Heart left ventricle (tissue), 16 donors: ENCODE results near the gene SMARCD2. TPM values are rescaled to one million over a fixed set of nuclear protein-coding genes. Genes with fewer than 3 reads are reported as not detected.
"Not testable (repeated sequence)": the region's sequence is repeated elsewhere in the genome, so short reads cannot be mapped to it uniquely, and the experiment has no call there.

Experiments used
- ATAC-seq, 4 donors: fragments of 200-7000 bp; cut with Tn5 transposase; one replicate each; pipeline ENCODE4 v1.9.1; 2020 to 2022; ENCODE audit warnings: moderate library complexity in 4 of 4, mild to moderate bottlenecking in 3 of 4, moderate number of reproducible peaks in 1 of 4
- DNase-seq, 5 donors: peaks; one replicate each; pipeline ENCODE4 v3.0.0-alpha.2; 2020
- H3K27ac ChIP-seq, 12 donors: fragments of 200-600 bp; sonication (generic) in 4 of 12; one replicate each; pipeline versions ENCODE4 v1.5.0 to v1.8.0; 2016 to 2022; ENCODE audit warnings: mild to moderate bottlenecking in 2 of 12
- H3K27me3 ChIP-seq, 9 donors: fragments of 200-600 bp; sonication (generic) in 2 of 9; one replicate each; pipeline versions ENCODE4 v1.5.1 to v1.8.0; 2016 to 2022; ENCODE audit warnings: mild to moderate bottlenecking in 3 of 9
- H3K36me3 ChIP-seq, 9 donors: fragments of 200-600 bp; sonication (generic) in 2 of 9; one replicate each; pipeline versions ENCODE4 v1.5.0 to v1.8.0; 2018 to 2022; ENCODE audit warnings: mild to moderate bottlenecking in 2 of 9
- H3K4me1 ChIP-seq, 12 donors: fragments of 200-600 bp; sonication (generic) in 4 of 12; one replicate each; pipeline versions ENCODE4 v1.5.0 to v1.8.0; 2016 to 2022; ENCODE audit warnings: mild to moderate bottlenecking in 3 of 12
- H3K4me3 ChIP-seq, 12 donors: fragments of 200-600 bp; sonication (generic) in 4 of 12; one replicate each; pipeline versions ENCODE4 v1.5.0 to v1.8.0; 2017 to 2022; ENCODE audit warnings: mild to moderate bottlenecking in 9 of 12, moderate library complexity in 4 of 12
- H3K9me3 ChIP-seq, 12 donors: fragments of 200-600 bp; sonication (generic) in 4 of 12; one replicate each; pipeline versions ENCODE4 v1.5.0 to v1.8.0; 2016 to 2022; ENCODE audit warnings: mild to moderate bottlenecking in 1 of 12
- POLR2A ChIP-seq, 2 donors: fragments of 450-650 bp; IDR thresholded peaks; one replicate each; pipeline ENCODE4 v1.6.1; 2017; ENCODE audit warnings: antibody characterized with exemption in 2 of 2, mild to moderate bottlenecking in 2 of 2, moderate library complexity in 2 of 2
- WGBS, 4 donors: extraction: QIAGEN DNeasy Blood & Tissue Kit in 2 of 4; methylation state at CpG; one replicate each; pipeline versions ENCODE4 v1.1.5 to v1.1.7; 2013 to 2018; 5-methylcytosine and 5-hydroxymethylcytosine counted together
- intact Hi-C, 10 donors: fragments of 100-400 bp; cut with DNase I; formaldehyde crosslinking; loops; one replicate each; pipeline versions ENCODE4 v1.11.1 to v1.14.2; 2022
- polyA plus RNA-seq, 2 donors: library from polyadenylated mRNA; stranded (reverse); fragments of 200-250 nt; gene quantifications; one replicate each; pipeline ENCODE4 v1.2.3, GENCODE V29; 2013
- total RNA-seq, 9 donors: library from RNA; depleted of rRNA in 2 of 9; stranded (reverse); fragments of >200 nt in 2 of 9; fragmentation: NEBNext Ultra II Directional in 3 of 9; extraction: Animal tissue kit (Norgen Biotek cat#: 25700) in 3 of 9; gene quantifications; one replicate each; pipeline versions ENCODE4 v1.1.0 to v1.2.4, GENCODE V29; 2016 to 2023
- TF ChIP-seq, protein P1 (sequence below), 12 donors: fragments of 200-600 bp; sonication (generic) in 4 of 12; IDR thresholded peaks; one replicate each; pipeline versions ENCODE4 v1.5.0 to v1.8.0; 2018 to 2022; ENCODE audit warnings: antibody characterized with exemption in 12 of 12, mild to moderate bottlenecking in 5 of 12
- donor health status: ischemic (EF 13 %, LVEDD 7.1; RV severe dilation, severe dysfunction).
- donor health status: healthy with polysubstance abuse.
- donor health status: DM: no; HTN: yes; CAD: no.
- donor health status: DM: no; HTN: no; CAD: no.
- donor health status: ischemic (EF 25% LVEDD 6.9; RV normal size, moderate dysfunction).
- donor health status: ischemic (EF 25% LVEDD 5.7; RV mildly dilated, moderate dysfunction).
- donor health status: healthy.
- donor health status: DM: yes; HTN: yes; CAD: no.
- donor health status: ischemic (EF 35%, LVEDD 5.7; RV mildly dilated, moderate dysfunction).
- donor health status: nonischemic (EF 11% LVEDD 7.7; RV severe dilation, severe dysfunction).
- donor health status: DM: yes; HTN: yes; CAD: no.
- donor health status: PGD.
- donor health status: ischemic (EF 29% LVEDD 5.4; RV normal size, mild dysfunction).
- donor health status: nonischemic (EF 23%, LVEDD 6.1; RV moderate dilation, normal function).

The SMARCD2 gene
- total and polyA plus RNA-seq, 11 donors: 11.3 to 40.9 (median 24.1) TPM

DNA sequence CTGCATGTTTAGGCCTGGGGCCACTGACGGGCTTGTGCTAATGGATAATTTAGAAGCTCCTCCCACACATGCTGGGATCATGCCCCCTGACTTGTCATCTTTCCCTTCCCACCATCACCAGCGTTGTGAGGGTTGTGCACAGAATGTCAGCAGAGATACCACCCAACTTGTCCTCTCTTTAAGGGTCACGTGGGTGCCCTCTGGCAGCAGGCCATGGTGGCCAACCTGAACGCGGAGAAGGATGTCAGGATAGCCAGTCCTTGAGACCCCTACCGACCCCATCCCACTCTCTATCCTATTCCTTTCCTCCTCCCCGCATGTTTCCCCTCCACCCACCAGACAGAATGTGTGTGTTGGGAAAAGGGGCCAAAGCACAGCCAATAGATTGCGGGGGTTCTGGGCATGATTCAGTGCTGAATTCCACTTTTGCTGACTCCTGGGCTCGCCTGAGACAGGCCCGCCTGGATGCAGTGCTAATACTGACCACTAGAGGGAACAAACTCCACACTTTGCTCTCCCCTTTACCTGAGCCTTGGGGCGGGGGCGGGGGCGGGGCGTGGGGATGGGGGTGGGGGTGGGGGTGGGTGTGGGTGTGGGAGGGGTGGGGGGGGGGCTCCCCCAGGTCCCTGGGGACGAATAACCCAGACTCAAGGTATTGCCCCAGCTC is 39.6 kb upstream of the SMARCD2 start, which contains the start of gene GH2:
GH2 (minus strand) TSS at position 10 of the 667 bp plus-strand sequence. CDS start 143 bp downstream, outside the sequence.
- intact Hi-C loops: no loop called here
- DNase-seq (peak in 2 of 5 donors; percentile 24 to 34), ATAC-seq (peak in 3 of 4 donors; percentile 56 to 78 (median 63))
- no peaks in the 10 kb centered on the region for H3K36me3 ChIP-seq
- H3K4me1 ChIP-seq: no peaks in the 10 kb centered on the region
- H3K27ac ChIP-seq: no peak within 1 kb of the TSS
- H3K9me3 ChIP-seq: no peaks in the 10 kb centered on the region
- no peak for TF ChIP-seq POLR2A (IDR thresholded peaks at IDR 0.05)
- TF ChIP-seq, protein P1, sequence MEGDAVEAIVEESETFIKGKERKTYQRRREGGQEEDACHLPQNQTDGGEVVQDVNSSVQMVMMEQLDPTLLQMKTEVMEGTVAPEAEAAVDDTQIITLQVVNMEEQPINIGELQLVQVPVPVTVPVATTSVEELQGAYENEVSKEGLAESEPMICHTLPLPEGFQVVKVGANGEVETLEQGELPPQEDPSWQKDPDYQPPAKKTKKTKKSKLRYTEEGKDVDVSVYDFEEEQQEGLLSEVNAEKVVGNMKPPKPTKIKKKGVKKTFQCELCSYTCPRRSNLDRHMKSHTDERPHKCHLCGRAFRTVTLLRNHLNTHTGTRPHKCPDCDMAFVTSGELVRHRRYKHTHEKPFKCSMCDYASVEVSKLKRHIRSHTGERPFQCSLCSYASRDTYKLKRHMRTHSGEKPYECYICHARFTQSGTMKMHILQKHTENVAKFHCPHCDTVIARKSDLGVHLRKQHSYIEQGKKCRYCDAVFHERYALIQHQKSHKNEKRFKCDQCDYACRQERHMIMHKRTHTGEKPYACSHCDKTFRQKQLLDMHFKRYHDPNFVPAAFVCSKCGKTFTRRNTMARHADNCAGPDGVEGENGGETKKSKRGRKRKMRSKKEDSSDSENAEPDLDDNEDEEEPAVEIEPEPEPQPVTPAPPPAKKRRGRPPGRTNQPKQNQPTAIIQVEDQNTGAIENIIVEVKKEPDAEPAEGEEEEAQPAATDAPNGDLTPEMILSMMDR (IDR thresholded peaks at IDR 0.05): peak; percentile 28 to 57 (median 44)
- H3K27me3 ChIP-seq: no peaks in the 10 kb centered on the region
- WGBS, 4 donors: 33 to 55% (median 36%) methylated on average over 9 to 15 of the region's 15 CpGs
- H3K4me3 ChIP-seq: no peak within 1 kb of the TSS

DNA sequence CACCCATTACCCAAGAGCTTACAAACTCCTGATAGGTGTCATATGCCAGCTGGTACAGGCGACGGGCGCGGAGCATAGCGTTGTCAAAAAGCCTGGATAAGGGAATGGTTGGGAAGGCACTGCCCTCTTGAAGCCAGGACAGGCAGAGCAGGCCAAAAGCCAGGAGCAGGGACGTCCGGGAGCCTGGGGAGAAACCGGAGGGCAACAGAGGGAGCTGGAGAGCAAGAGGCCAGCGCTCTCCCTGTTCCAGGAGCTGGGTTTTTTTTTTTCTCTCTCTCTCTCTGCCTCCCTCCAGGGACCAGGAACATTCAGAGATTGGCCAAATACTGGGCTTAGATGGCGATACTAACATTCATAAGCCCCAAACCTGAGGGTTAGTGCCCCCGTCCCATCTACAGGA is 38.9 kb upstream of the SMARCD2 start:
- 44 to 51% (median 49%) methylated on average over 9 to 11 of the region's 11 CpGs for WGBS, 4 donors
- H3K27ac ChIP-seq, H3K36me3 ChIP-seq, H3K27me3 ChIP-seq, intact Hi-C loops, H3K9me3 ChIP-seq, H3K4me3 ChIP-seq, H3K4me1 ChIP-seq: not testable (repeated sequence)
- TF ChIP-seq, protein P1 (IDR thresholded peaks at IDR 0.05): peak in 5 of 12 donors; percentile 10 to 26 (median 22)
- peak in 3 of 5 donors; percentile 26 to 52 (median 39) for DNase-seq
- peak; percentile 37 to 76 (median 58) for ATAC-seq

- no peak overlapping the region for H3K4me3 ChIP-seq
- intact Hi-C loops: no loop called here
- no peaks in the 10 kb centered on the region for H3K9me3 ChIP-seq
- H3K4me1 ChIP-seq: no peaks in the 10 kb centered on the region
- H3K27me3 ChIP-seq: no peaks in the 10 kb centered on the region
- no peak for TF ChIP-seq POLR2A (IDR thresholded peaks at IDR 0.05)
- TF ChIP-seq, protein P1 (IDR thresholded peaks at IDR 0.05): no peak
- H3K27ac ChIP-seq: no peak overlapping the region
- 73 to 81% (median 78%) methylated on average over 8 to 12 of the region's 12 CpGs for WGBS, 4 donors
- DNase-seq: no peak
- no peaks in the 10 kb centered on the region for H3K36me3 ChIP-seq
- no peak for ATAC-seq
Measured at GRCh38 chr17:63880706-63881105, 38.2 kb upstream of the SMARCD2 start.

DNA sequence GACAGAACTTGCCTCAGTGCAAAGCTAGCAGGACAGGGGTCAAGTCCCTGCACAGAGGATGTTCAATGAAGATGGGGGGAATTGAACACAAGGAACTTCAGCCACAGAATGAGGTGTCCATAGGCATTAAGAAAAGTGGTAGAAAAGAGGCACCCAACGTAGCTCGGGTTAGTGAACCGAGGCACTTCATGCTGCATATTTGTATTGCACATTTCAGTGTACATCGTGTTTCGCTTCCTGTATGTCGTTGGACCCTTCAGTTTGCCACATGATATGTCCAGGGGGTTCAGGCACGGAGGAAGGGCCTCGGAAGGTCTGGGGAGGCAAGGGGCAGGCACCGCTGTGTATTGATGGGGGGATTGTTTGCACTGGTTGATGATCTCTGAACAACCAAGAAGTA is 35.9 kb upstream of the SMARCD2 start:
- ATAC-seq, H3K9me3 ChIP-seq, H3K4me3 ChIP-seq, H3K36me3 ChIP-seq, DNase-seq, H3K4me1 ChIP-seq, intact Hi-C loops, H3K27me3 ChIP-seq, H3K27ac ChIP-seq: not testable (repeated sequence)
- 88 to 91% (median 90%) methylated on average over 9 of the region's 9 CpGs for WGBS, 4 donors

GRCh38 chr17:63874693-63875092 is 32.2 kb upstream of the SMARCD2 start:
- H3K4me3 ChIP-seq, H3K4me1 ChIP-seq, H3K36me3 ChIP-seq, intact Hi-C loops, DNase-seq, H3K27me3 ChIP-seq, H3K27ac ChIP-seq, H3K9me3 ChIP-seq, ATAC-seq: not testable (repeated sequence)
- WGBS, 4 donors: 73 to 88% (median 80%) methylated on average over 5 to 6 of the region's 6 CpGs

DNA sequence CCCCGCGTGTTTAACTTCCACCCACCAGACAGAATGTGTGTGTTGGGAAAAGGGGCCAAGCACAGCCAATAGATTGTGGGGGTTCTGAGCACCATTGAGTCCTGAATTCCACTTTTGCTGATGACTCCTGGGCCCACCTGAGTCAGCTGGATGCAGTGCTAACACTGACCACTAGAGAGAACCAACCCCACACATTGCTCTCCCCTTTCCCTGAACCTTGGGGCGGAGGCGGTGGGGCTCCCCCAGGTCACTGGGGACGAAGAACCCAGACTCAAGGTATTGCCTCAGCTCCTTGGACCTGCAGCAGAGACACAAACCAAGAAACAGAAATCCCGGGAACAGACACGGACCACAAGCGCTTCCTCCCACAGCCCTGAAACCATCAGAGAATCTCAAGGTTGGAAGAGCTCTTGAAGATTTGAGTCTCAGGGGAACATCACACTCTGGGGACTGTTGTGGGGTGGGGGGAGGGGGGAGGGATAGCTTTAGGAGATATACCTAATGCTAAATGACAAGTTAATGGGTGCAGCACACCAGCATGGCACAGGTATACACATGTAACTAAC is 31.7 kb upstream of the SMARCD2 start:
- H3K36me3 ChIP-seq, H3K4me3 ChIP-seq, H3K27me3 ChIP-seq, intact Hi-C loops, H3K9me3 ChIP-seq, ATAC-seq, H3K4me1 ChIP-seq, DNase-seq, H3K27ac ChIP-seq: not testable (repeated sequence)
- 67 to 80% (median 71%) methylated on average over 5 to 6 of the region's 8 CpGs for WGBS, 4 donors

GRCh38 chr17:63873577-63873976 is 31.1 kb upstream of the SMARCD2 start, which contains the start of gene CSH2:
CSH2 (minus strand) TSS chr17:63873677; CDS start chr17:63873614, 63 bp downstream.
- H3K27me3 ChIP-seq, H3K36me3 ChIP-seq, intact Hi-C loops, H3K4me1 ChIP-seq, ATAC-seq, H3K27ac ChIP-seq, DNase-seq, H3K9me3 ChIP-seq, H3K4me3 ChIP-seq: not testable (repeated sequence)
- WGBS, 4 donors: 86% methylated on average over 7 of the region's 7 CpGs; no CpG with 5 or more reads in 2 of the 4 donors
